K562 (cell line): ENCODE data around the gene DNAJB12. TPM values are rescaled to one million over a fixed set of nuclear protein-coding genes. Genes with fewer than 3 reads are reported as not detected.
A peak's percentile ranks its signal among the peaks of the same experiment; 100 is the strongest.

ENCODE experiments used
- CTBP1 ChIP-seq: fragments of 450-650 bp; IDR thresholded peaks from 2 replicates; pipeline ENCODE4 v1.6.1; 2016; ENCODE audit warnings: borderline replicate concordance
- ELF2 ChIP-seq: fragments of 250-450 bp; sonication (Bioruptor Pico); IDR thresholded peaks from 2 replicates; pipeline ENCODE4 v1.5.0; 2021; ENCODE audit warnings: mild to moderate bottlenecking
- EWSR1 ChIP-seq: fragments of 450-650 bp; IDR thresholded peaks from 2 replicates; pipeline ENCODE4 v1.6.1; 2018; ENCODE audit warnings: borderline replicate concordance, mild to moderate bottlenecking, low read depth, moderate library complexity; ENCODE audit not compliant: partially characterized antibody
- GTF2E2 ChIP-seq: fragments of 200-800 bp; sonication (Bioruptor generic); IDR thresholded peaks from 2 replicates; pipeline ENCODE4 v1.6.1; 2016; ENCODE audit warnings: missing genetic modification characterization, missing compliant biosample characterization
- NR1H2 ChIP-seq: sonication (generic); formaldehyde crosslinking; IDR thresholded peaks from 2 replicates; pipeline ENCODE4 v1.4.0; 2020; ENCODE audit warnings: mild to moderate bottlenecking, missing genetic modification reagents
- SMAD1 ChIP-seq: fragments of 150-350 bp; IDR thresholded peaks from 2 replicates; pipeline ENCODE4 v1.6.1; 2014; ENCODE audit warnings: low read length, low read depth; ENCODE audit not compliant: partially characterized antibody
- TAL1 ChIP-seq: fragments of 450-650 bp; IDR thresholded peaks from 2 replicates; pipeline ENCODE4 v1.6.1; 2016; ENCODE audit warnings: mild to moderate bottlenecking
- UBTF ChIP-seq, 2 experiments: IDR thresholded peaks; 2 replicates each; pipeline ENCODE4 v1.6.1; 2012; ENCODE audit warnings: improper control_type of control experiment in 2 of 2, low read depth in 2 of 2, low read length in 2 of 2, borderline replicate concordance in 1 of 2
- ZNF224 ChIP-seq: sonication (generic); formaldehyde crosslinking; IDR thresholded peaks from 2 replicates; pipeline ENCODE4 v1.8.0; 2022; ENCODE audit warnings: mild to moderate bottlenecking, missing genetic modification reagents
- ZNF324 ChIP-seq: fragments of 250-450 bp; sonication (Bioruptor Pico); IDR thresholded peaks from 2 replicates; pipeline ENCODE4 v1.4.0; 2020; ENCODE audit warnings: mild to moderate bottlenecking
- ZNF347 ChIP-seq: fragments of 450-650 bp; formaldehyde crosslinking; IDR thresholded peaks from 2 replicates; pipeline ENCODE4 v1.4.0; 2020; ENCODE audit warnings: low read depth, mild to moderate bottlenecking, moderate library complexity
- ZNF584 ChIP-seq: fragments of 200-800 bp; sonication (Bioruptor generic); IDR thresholded peaks from 2 replicates; pipeline ENCODE4 v1.6.1; 2016; ENCODE audit warnings: low read depth, mild to moderate bottlenecking, missing genetic modification characterization, missing compliant biosample characterization
- ZNF696 ChIP-seq: fragments of 250-450 bp; sonication (Bioruptor Pico); conservative IDR thresholded peaks from 2 replicates; pipeline ENCODE4 v1.4.0; 2020; ENCODE audit warnings: mild to moderate bottlenecking, moderate library complexity
- ZNF79 ChIP-seq: fragments of 250-450 bp; sonication (Bioruptor Pico); IDR thresholded peaks from 2 replicates; pipeline ENCODE4 v1.4.0; 2020; ENCODE audit warnings: low read depth, mild to moderate bottlenecking, moderate library complexity
- polyA plus RNA-seq, 8 experiments: library from polyadenylated mRNA; depleted of rRNA in 4 of 8; stranded (reverse) in 5 of 8; unstranded in 3 of 8; fragments of >200 nt; fragmentation: Nextera tagmentation in 2 of 8; fragmentation: Illumina TruSeq in 1 of 8; extraction: Ambion mirVana in 2 of 8; extraction: Trizol in 1 of 8; gene quantifications; 2 replicates each; pipeline versions ENCODE4 v1.2.1 to v1.2.3, GENCODE V29; 2011 to 2014; ENCODE audit warnings: inconsistent platforms in 1 of 8, missing spikeins in 1 of 8
- total RNA-seq, 7 experiments: library from RNA; depleted of rRNA in 6 of 7; stranded (reverse); fragments of >200 nt in 6 of 7; fragmentation: Illumina TruSeq in 2 of 7; extraction: Trizol in 2 of 7; gene quantifications; 2 replicates each; pipeline versions ENCODE4 v1.2.1 to v1.2.3, GENCODE V29; 2011 to 2021; ENCODE audit warnings: low replicate concordance in 1 of 7
- TF ChIP-seq, protein P1 (sequence below): fragments of 250-450 bp; sonication (Bioruptor Pico); IDR thresholded peaks from 2 replicates; pipeline ENCODE4 v1.5.0; 2021; ENCODE audit warnings: mild to moderate bottlenecking, borderline replicate concordance
- TF ChIP-seq, protein P2 (sequence below): fragments of 200-800 bp; sonication (Bioruptor generic); IDR thresholded peaks from 2 replicates; pipeline ENCODE4 v1.6.1; 2017; ENCODE audit warnings: missing genetic modification characterization, missing compliant biosample characterization

Gene DNAJB12
- total and polyA plus RNA-seq, 9 of the 15 experiments (the other 6 are each of a cell fraction or from before 2014, with no cell fraction given): 3.5 to 31.5 (median 20.3) TPM

GRCh38 chr10:72354356-72355213 is at the start of gene DNAJB12 (continued):
- TF ChIP-seq ZNF584 (CRISPR knock-in tag) (peak; percentile 82; the same call in 1 of the 2 replicates), CTBP1 (peak; percentile 96), GTF2E2 (tag) (peak; percentile 45; the same call in 1 of the 2 replicates), ZNF224 (CRISPR knock-in tag) (peak; percentile 59; the same call in 1 of the 2 replicates), ZNF696 (CRISPR knock-in tag) (no peak), UBTF (IDR thresholded peaks at IDR 0.05; ENCODE audit: borderline replicate concordance in 1 of 2, low read depth in 2 of 2, low read length in 2 of 2) (0 out of 4 replicates have a peak, but pooled peaks of 1 of the 2 experiments have one; percentile 63), ZNF79 (no peak), TAL1 (0 out of 2 replicates have a peak, but pooled peaks have one; percentile 15), NR1H2 (no peak), ELF2 (CRISPR knock-in tag) (peak; percentile 89), ZNF347 (CRISPR knock-in tag) (no peak), SMAD1 (no peak), ZNF324 (0 out of 2 replicates have a peak, but pooled peaks have one; percentile 15), EWSR1 (no peak)
- TF ChIP-seq, protein P1, sequence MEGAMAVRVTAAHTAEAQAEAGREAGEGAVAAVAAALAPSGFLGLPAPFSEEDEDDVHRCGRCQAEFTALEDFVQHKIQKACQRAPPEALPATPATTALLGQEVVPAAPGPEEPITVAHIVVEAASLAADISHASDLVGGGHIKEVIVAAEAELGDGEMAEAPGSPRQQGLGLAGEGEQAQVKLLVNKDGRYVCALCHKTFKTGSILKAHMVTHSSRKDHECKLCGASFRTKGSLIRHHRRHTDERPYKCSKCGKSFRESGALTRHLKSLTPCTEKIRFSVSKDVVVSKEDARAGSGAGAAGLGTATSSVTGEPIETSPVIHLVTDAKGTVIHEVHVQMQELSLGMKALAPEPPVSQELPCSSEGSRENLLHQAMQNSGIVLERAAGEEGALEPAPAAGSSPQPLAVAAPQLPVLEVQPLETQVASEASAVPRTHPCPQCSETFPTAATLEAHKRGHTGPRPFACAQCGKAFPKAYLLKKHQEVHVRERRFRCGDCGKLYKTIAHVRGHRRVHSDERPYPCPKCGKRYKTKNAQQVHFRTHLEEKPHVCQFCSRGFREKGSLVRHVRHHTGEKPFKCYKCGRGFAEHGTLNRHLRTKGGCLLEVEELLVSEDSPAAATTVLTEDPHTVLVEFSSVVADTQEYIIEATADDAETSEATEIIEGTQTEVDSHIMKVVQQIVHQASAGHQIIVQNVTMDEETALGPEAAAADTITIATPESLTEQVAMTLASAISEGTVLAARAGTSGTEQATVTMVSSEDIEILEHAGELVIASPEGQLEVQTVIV (CRISPR knock-in tag): no peak
- TF ChIP-seq, protein P2, sequence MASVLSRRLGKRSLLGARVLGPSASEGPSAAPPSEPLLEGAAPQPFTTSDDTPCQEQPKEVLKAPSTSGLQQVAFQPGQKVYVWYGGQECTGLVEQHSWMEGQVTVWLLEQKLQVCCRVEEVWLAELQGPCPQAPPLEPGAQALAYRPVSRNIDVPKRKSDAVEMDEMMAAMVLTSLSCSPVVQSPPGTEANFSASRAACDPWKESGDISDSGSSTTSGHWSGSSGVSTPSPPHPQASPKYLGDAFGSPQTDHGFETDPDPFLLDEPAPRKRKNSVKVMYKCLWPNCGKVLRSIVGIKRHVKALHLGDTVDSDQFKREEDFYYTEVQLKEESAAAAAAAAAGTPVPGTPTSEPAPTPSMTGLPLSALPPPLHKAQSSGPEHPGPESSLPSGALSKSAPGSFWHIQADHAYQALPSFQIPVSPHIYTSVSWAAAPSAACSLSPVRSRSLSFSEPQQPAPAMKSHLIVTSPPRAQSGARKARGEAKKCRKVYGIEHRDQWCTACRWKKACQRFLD (CRISPR knock-in tag): peak; percentile 94
